K562 (cell line): Measurements from ENCODE around the gene ACER3. TPM values are rescaled to one million over a fixed set of nuclear protein-coding genes. Genes with fewer than 3 reads are reported as not detected.

Experiments
- ARNT ChIP-seq, 2 experiments: fragments of 450-650 bp; IDR thresholded peaks; 2 replicates each; pipeline ENCODE4 v1.6.1; 2016; ENCODE audit warnings: mild to moderate bottlenecking in 1 of 2
- CBX2 ChIP-seq: fragments of 200-600 bp; sonication (generic); IDR thresholded peaks from one replicate; pipeline ENCODE4 v1.6.1; 2012; ENCODE audit warnings: mild to moderate bottlenecking, low read length, inconsistent platforms; ENCODE audit not compliant: insufficient read depth, poor library complexity, severe bottlenecking
- CREM ChIP-seq: IDR thresholded peaks from 2 replicates; pipeline ENCODE4 v1.6.1; 2014; ENCODE audit warnings: antibody characterized with exemption, low read depth
- ELF4 ChIP-seq: fragments of 450-650 bp; formaldehyde crosslinking; IDR thresholded peaks from 2 replicates; pipeline ENCODE4 v1.4.0; 2022; ENCODE audit warnings: missing genetic modification characterization
- SMARCB1 ChIP-seq: IDR thresholded peaks from 2 replicates; pipeline ENCODE4 v1.6.1; 2011; ENCODE audit warnings: improper control_type of control experiment, low read depth; ENCODE audit not compliant: insufficient read length
- TCF7L2 ChIP-seq: fragments of 150-350 bp; IDR thresholded peaks from 2 replicates; pipeline ENCODE4 v1.6.1; 2016; ENCODE audit warnings: low read depth, mild to moderate bottlenecking, low read length, moderate library complexity
- TRIM28 ChIP-seq: fragments of 450-650 bp; IDR thresholded peaks from 2 replicates; pipeline ENCODE4 v1.6.1; 2017
- WHSC1 ChIP-seq: IDR thresholded peaks from one replicate; pipeline ENCODE4 v1.6.1; 2012; ENCODE audit warnings: low read length, control low read depth, inconsistent platforms
- ZNF354B ChIP-seq: fragments of 250-450 bp; sonication (Bioruptor Pico); IDR thresholded peaks from 2 replicates; pipeline ENCODE4 v1.4.0; 2020
- ZNF57 ChIP-seq: fragments of 450-650 bp; formaldehyde crosslinking; IDR thresholded peaks from 2 replicates; pipeline ENCODE4 v1.4.0; 2020; ENCODE audit warnings: mild to moderate bottlenecking, moderate library complexity
- polyA plus RNA-seq, 8 experiments: library from polyadenylated mRNA; depleted of rRNA in 4 of 8; stranded (reverse) in 5 of 8; unstranded in 3 of 8; fragments of >200 nt; fragmentation: Nextera tagmentation in 2 of 8; fragmentation: Illumina TruSeq in 1 of 8; extraction: Ambion mirVana in 2 of 8; extraction: Trizol in 1 of 8; gene quantifications; 2 replicates each; pipeline versions ENCODE4 v1.2.1 to v1.2.3, GENCODE V29; 2011 to 2014; ENCODE audit warnings: inconsistent platforms in 1 of 8, missing spikeins in 1 of 8
- total RNA-seq, 7 experiments: library from RNA; depleted of rRNA in 6 of 7; stranded (reverse); fragments of >200 nt in 6 of 7; fragmentation: Illumina TruSeq in 2 of 7; extraction: Trizol in 2 of 7; gene quantifications; 2 replicates each; pipeline versions ENCODE4 v1.2.1 to v1.2.3, GENCODE V29; 2011 to 2021; ENCODE audit warnings: low replicate concordance in 1 of 7
- TF ChIP-seq, protein P1 (sequence below): fragments of 250-450 bp; sonication (Bioruptor Pico); IDR thresholded peaks from 2 replicates; pipeline ENCODE4 v1.4.0; 2020; ENCODE audit warnings: borderline replicate concordance
- TF ChIP-seq, protein P2 (sequence below): fragments of 250-450 bp; sonication (Bioruptor Pico); IDR thresholded peaks from 2 replicates; pipeline ENCODE4 v1.9.0; 2021; ENCODE audit warnings: mild to moderate bottlenecking

Gene ACER3
- total and polyA plus RNA-seq, 9 of the 15 experiments (the other 6 are each of a cell fraction or from before 2014, with no cell fraction given): 2.0 to 23.8 (median 9.5) TPM

DNA sequence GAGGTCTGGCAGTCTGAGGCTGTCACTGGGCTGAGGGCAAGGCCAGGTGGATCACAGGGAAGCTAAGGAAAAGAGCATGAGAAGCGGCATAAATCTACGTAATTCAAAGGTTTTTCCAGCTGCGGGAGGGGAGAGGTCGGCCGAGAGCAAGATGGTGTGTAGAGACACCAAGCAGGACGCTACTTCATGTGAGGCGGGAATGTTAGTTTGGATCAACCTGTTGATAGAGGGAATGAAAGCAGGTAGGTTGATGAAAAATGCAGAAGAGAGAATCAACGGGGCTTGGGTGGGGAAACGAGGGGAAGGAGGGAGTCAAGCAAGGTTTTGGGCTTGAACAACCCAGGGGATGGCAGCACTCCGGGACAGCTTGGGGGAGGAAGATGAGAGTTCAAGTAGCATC, 176.3 kb downstream of the ACER3 start (continued):
- no peak for TF ChIP-seq TRIM28
- TF ChIP-seq SMARCB1: no peak
- no peak for TF ChIP-seq ZNF57 (CRISPR knock-in tag)
- TF ChIP-seq CBX2: no peak
- TF ChIP-seq WHSC1: no peak
- no peak for TF ChIP-seq ELF4 (CRISPR knock-in tag)
- TF ChIP-seq TCF7L2: no peak
- TF ChIP-seq, protein P1, sequence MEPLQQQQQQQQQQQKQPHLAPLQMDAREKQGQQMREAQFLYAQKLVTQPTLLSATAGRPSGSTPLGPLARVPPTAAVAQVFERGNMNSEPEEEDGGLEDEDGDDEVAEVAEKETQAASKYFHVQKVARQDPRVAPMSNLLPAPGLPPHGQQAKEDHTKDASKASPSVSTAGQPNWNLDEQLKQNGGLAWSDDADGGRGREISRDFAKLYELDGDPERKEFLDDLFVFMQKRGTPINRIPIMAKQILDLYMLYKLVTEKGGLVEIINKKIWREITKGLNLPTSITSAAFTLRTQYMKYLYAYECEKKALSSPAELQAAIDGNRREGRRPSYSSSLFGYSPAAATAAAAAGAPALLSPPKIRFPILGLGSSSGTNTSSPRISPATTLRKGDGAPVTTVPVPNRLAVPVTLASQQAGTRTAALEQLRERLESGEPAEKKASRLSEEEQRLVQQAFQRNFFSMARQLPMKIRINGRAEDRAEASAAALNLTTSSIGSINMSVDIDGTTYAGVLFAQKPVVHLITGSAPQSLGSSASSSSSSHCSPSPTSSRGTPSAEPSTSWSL (CRISPR knock-in tag): no peak
- TF ChIP-seq ARNT (IDR thresholded peaks at IDR 0.05): no peak
- TF ChIP-seq CREM: no peak
- TF ChIP-seq ZNF354B (CRISPR knock-in tag): no peak
- TF ChIP-seq, protein P2, sequence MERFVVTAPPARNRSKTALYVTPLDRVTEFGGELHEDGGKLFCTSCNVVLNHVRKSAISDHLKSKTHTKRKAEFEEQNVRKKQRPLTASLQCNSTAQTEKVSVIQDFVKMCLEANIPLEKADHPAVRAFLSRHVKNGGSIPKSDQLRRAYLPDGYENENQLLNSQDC (CRISPR knock-in tag): no peak
